Astrocyte (in vitro differentiated cells and primary cell): ENCODE data around the gene IFI30.

Source experiments
- CTCF ChIP-seq: IDR thresholded peaks from 2 replicates; pipeline ENCODE4 v1.5.1; 2011; ENCODE audit warnings: low read depth, mild to moderate bottlenecking, inconsistent platforms, low read length, moderate library complexity; ENCODE audit not compliant: insufficient read depth
- EZH2 ChIP-seq: IDR thresholded peaks from 2 replicates; pipeline ENCODE4 v1.6.1; 2012; ENCODE audit warnings: mild to moderate bottlenecking, low read length, inconsistent platforms; ENCODE audit not compliant: insufficient read depth

- TF ChIP-seq CTCF (no peak), EZH2 (no peak)
These were observed 49.8 kb upstream of the IFI30 start for GRCh38 chr19:18123819-18124218.
